HL-60 (cell line): Measurements from ENCODE around the gene SENP5.

Experiments
- CTCF ChIP-seq: IDR thresholded peaks from one replicate; pipeline ENCODE4 v1.5.1; 2011; ENCODE audit warnings: low read length, control low read depth, inconsistent platforms; ENCODE audit not compliant: insufficient read depth
- GABPA ChIP-seq: IDR thresholded peaks from 2 replicates; pipeline ENCODE4 v1.6.1; 2012; ENCODE audit warnings: low read depth

GRCh38 chr3:196931828-196932587, 64.3 kb downstream of the SENP5 start:
- TF ChIP-seq CTCF (no peak), GABPA (no peak)
